MM.1S (cell line): ENCODE measurements around the gene LPIN2.
"Not testable (repeated sequence)": the region's sequence is repeated elsewhere in the genome, so short reads cannot be mapped to it uniquely, and the experiment has no call there.

Source experiments
- DNase-seq: peaks from one replicate; pipeline ENCODE4 v3.0.0-alpha.2; 2015
- H2AFZ ChIP-seq: fragments of 300-600 bp; sonication (generic); 2 replicates; pipeline ENCODE4 v1.6.0; 2016; ENCODE audit warnings: antibody characterized with exemption, low read length
- H3F3A ChIP-seq: fragments of 300-600 bp; sonication (generic); 2 replicates; pipeline ENCODE4 v1.6.1; 2016; ENCODE audit warnings: mild to moderate bottlenecking, antibody characterized with exemption, low read length, moderate library complexity, mixed read lengths; ENCODE audit not compliant: insufficient read depth
- H3K27ac ChIP-seq: fragments of 300-600 bp; sonication (generic); 2 replicates; pipeline ENCODE4 v1.5.1; 2016; ENCODE audit warnings: mild to moderate bottlenecking, low read length
- H3K27me3 ChIP-seq: fragments of 300-600 bp; sonication (generic); replicated peaks from 2 replicates; pipeline ENCODE4 v1.6.0; 2016; ENCODE audit warnings: low read length; ENCODE audit not compliant: insufficient read depth
- H3K36me3 ChIP-seq: fragments of 300-600 bp; sonication (generic); replicated peaks from 2 replicates; pipeline ENCODE4 v1.6.1; 2016; ENCODE audit warnings: mild to moderate bottlenecking, low read length, mixed read lengths; ENCODE audit not compliant: insufficient read depth
- H3K4me1 ChIP-seq: fragments of 300-600 bp; sonication (generic); 2 replicates; pipeline ENCODE4 v1.6.1; 2016; ENCODE audit warnings: low read length, mixed read lengths
- H3K4me2 ChIP-seq: fragments of 300-600 bp; sonication (generic); 2 replicates; pipeline ENCODE4 v1.6.0; 2016; ENCODE audit warnings: low read depth, low read length
- H3K4me3 ChIP-seq: fragments of 300-600 bp; sonication (generic); 2 replicates; pipeline ENCODE4 v1.5.1; 2016; ENCODE audit warnings: low read length, mixed read lengths
- H3K79me2 ChIP-seq: fragments of 300-600 bp; sonication (generic); 2 replicates; pipeline ENCODE4 v1.6.1; 2016; ENCODE audit warnings: mixed run types, low read length, mixed read lengths
- H3K9ac ChIP-seq: fragments of 300-600 bp; sonication (generic); 2 replicates; pipeline ENCODE4 v1.6.1; 2016; ENCODE audit warnings: low read length, mixed read lengths
- H3K9me2 ChIP-seq: fragments of 300-600 bp; sonication (generic); replicated peaks from 2 replicates; pipeline ENCODE4 v1.6.1; 2016; ENCODE audit warnings: mild to moderate bottlenecking, low read length, mixed read lengths; ENCODE audit not compliant: insufficient read depth
- H3K9me3 ChIP-seq: fragments of 300-600 bp; sonication (generic); replicated peaks from 2 replicates; pipeline ENCODE4 v1.6.1; 2016; ENCODE audit warnings: mild to moderate bottlenecking, low read length, mixed read lengths; ENCODE audit not compliant: insufficient read depth
- H4K20me1 ChIP-seq: fragments of 300-600 bp; sonication (generic); 2 replicates; pipeline ENCODE4 v1.6.1; 2016; ENCODE audit warnings: mild to moderate bottlenecking, low read length, moderate library complexity, mixed read lengths; ENCODE audit not compliant: insufficient read depth
- EZH2 ChIP-seq: fragments of 300-600 bp; sonication (generic); optimal IDR thresholded peaks from 2 replicates; pipeline ENCODE3; 2017; ENCODE audit warnings: low read depth, mild to moderate bottlenecking, antibody characterized with exemption, low read length, mixed read lengths
- EZH2phosphoT487 ChIP-seq: fragments of 300-600 bp; sonication (generic); IDR thresholded peaks from 2 replicates; pipeline ENCODE4 v1.6.1; 2018; ENCODE audit warnings: antibody characterized with exemption, low read length
- TF ChIP-seq, protein P1 (sequence below): fragments of 300-600 bp; sonication (generic); IDR thresholded peaks from 2 replicates; pipeline ENCODE4 v1.5.1; 2016; ENCODE audit warnings: antibody characterized with exemption, low read length, mixed read lengths

LPIN2 gene

DNA sequence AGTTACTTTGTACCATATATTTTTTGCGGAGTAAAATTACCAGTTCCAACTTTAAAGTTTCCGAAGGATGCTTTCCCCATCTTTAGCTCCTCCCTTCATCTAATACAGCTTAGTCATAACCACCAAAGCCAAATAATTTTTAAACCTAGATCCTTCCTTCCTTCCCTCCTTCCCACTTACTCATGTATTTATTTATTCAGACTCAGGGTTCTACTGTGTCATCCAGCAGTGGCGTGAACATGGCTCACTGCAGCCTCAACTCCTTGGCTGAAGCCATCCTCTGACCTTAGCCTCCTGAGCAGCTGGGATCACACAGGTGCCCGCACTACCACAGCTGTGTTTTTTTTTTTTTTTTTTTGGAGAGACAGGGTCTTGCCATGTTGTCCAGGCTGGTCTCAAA, 4.4 kb downstream of the LPIN2 start:
- DNase-seq: no peak
- H3K27ac ChIP-seq: no peak overlapping the region
- H2AFZ ChIP-seq: no peak overlapping the region
- TF ChIP-seq EZH2phosphoT487 (no peak), EZH2 (no peak)
- TF ChIP-seq, protein P1, sequence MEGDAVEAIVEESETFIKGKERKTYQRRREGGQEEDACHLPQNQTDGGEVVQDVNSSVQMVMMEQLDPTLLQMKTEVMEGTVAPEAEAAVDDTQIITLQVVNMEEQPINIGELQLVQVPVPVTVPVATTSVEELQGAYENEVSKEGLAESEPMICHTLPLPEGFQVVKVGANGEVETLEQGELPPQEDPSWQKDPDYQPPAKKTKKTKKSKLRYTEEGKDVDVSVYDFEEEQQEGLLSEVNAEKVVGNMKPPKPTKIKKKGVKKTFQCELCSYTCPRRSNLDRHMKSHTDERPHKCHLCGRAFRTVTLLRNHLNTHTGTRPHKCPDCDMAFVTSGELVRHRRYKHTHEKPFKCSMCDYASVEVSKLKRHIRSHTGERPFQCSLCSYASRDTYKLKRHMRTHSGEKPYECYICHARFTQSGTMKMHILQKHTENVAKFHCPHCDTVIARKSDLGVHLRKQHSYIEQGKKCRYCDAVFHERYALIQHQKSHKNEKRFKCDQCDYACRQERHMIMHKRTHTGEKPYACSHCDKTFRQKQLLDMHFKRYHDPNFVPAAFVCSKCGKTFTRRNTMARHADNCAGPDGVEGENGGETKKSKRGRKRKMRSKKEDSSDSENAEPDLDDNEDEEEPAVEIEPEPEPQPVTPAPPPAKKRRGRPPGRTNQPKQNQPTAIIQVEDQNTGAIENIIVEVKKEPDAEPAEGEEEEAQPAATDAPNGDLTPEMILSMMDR: no peak
- no peaks in the 10 kb centered on the region for H3F3A ChIP-seq
- no peaks in the 10 kb centered on the region for H3K27me3 ChIP-seq
- H4K20me1 ChIP-seq: no peaks in the 10 kb centered on the region
- peaks cover 20% of the 10 kb centered on the region for H3K79me2 ChIP-seq
- H3K4me3 ChIP-seq: no peak overlapping the region
- H3K4me1 ChIP-seq: no peaks in the 10 kb centered on the region
- H3K36me3 ChIP-seq: no peaks in the 10 kb centered on the region
- no peak overlapping the region for H3K4me2 ChIP-seq
- H3K9ac ChIP-seq: no peak overlapping the region
- H3K9me3 ChIP-seq: no peaks in the 10 kb centered on the region
- H3K9me2 ChIP-seq: no peaks in the 10 kb centered on the region

DNA sequence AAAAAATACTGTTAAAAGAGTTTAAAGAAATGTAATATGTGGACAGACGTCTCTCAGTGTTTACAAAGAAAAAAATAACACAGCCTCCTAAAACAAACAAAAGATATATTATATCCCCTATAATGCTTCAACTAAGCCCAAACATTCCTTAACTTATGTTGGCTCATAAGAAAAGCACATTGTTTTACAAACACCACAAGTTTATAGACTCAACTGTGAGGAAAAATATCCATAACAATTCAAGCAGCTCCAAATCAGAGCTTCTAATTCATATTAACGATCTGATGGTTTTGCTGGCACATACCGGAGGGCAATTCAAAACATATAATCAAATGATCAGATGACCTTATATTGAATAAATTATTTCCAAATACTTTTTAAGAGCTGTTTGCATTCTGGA, 5.5 kb downstream of the LPIN2 start:
- DNase-seq: no peak
- TF ChIP-seq EZH2phosphoT487 (no peak), EZH2 (no peak)
- TF ChIP-seq, protein P1: no peak
- H3K27me3 ChIP-seq: no peaks in the 10 kb centered on the region
- H3K79me2 ChIP-seq: peaks cover 20% of the 10 kb centered on the region
- no peak overlapping the region for H3K4me3 ChIP-seq
- no peaks in the 10 kb centered on the region for H4K20me1 ChIP-seq
- H3F3A ChIP-seq: no peaks in the 10 kb centered on the region
- no peak overlapping the region for H3K4me2 ChIP-seq
- H3K36me3 ChIP-seq: no peaks in the 10 kb centered on the region
- H3K27ac ChIP-seq: no peak overlapping the region
- H3K4me1 ChIP-seq: no peaks in the 10 kb centered on the region
- no peaks in the 10 kb centered on the region for H3K9me2 ChIP-seq
- no peak overlapping the region for H2AFZ ChIP-seq
- H3K9ac ChIP-seq: no peak overlapping the region
- H3K9me3 ChIP-seq: no peaks in the 10 kb centered on the region

DNA sequence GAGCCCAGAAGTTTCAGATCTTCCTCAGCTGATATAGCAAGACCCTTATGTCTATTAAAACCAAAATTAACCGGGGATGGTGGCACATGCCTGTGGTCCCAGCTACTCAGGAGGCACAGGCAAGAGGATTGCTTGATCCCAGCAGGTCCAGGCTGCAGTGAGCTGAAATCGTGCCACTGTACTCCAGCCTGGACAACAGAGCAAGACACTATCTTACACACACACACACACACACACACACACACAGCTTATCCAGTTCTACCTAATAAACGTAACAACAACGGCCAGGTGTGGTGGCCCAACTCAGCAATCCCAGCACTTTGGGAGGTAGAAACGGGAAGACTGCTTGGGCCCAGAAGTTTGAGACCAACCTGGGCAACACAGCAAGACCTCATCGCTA, 7.5 kb downstream of the LPIN2 start:
- Histone ChIP-seq H3K4me3 (no peak overlapping the region), H3K9ac (no peak overlapping the region), H3K27ac (no peak overlapping the region), H3F3A (no peaks in the 10 kb centered on the region), H3K9me2 (no peaks in the 10 kb centered on the region), H3K4me2 (no peak overlapping the region), H3K4me1 (no peaks in the 10 kb centered on the region), H3K27me3 (no peaks in the 10 kb centered on the region), H3K79me2 (peaks cover 11% of the 10 kb centered on the region; the same call in 1 of the 2 replicates), H3K36me3 (no peaks in the 10 kb centered on the region), H2AFZ (no peak overlapping the region), H3K9me3 (no peaks in the 10 kb centered on the region), H4K20me1 (no peaks in the 10 kb centered on the region)
- TF ChIP-seq, protein P1: no peak
- TF ChIP-seq EZH2 (no peak), EZH2phosphoT487 (no peak)
- no peak for DNase-seq

DNA sequence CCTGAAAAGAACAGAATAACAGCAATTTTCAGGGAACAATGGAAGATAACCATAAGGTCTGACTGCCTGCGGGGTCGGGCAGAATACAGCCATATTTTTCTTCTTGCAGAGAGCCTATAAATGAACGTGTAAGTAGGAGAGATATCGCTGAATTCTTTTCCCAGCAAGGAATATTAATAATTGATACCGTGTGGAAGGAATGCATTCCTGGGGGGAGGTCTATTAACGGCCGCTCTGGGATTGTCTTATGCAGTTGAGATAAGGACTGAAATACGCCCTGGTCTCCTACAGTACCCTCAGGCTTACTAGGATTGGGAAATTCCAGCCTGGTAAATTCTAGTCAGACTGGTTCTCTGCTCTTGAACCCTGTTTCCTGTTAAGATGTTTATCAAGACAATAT, 9.2 kb downstream of the LPIN2 start:
- H3K9me2 ChIP-seq, H3F3A ChIP-seq, H3K36me3 ChIP-seq, H3K4me2 ChIP-seq, H3K9me3 ChIP-seq, H3K79me2 ChIP-seq, H3K27me3 ChIP-seq, H3K9ac ChIP-seq, H3K27ac ChIP-seq, DNase-seq, H4K20me1 ChIP-seq, H3K4me1 ChIP-seq, H3K4me3 ChIP-seq, H2AFZ ChIP-seq: not testable (repeated sequence)
